Measurements from ENCODE around the gene FZR1.
A peak's percentile ranks its signal among the peaks of the same experiment; 100 is the strongest.

Gene FZR1

DNA sequence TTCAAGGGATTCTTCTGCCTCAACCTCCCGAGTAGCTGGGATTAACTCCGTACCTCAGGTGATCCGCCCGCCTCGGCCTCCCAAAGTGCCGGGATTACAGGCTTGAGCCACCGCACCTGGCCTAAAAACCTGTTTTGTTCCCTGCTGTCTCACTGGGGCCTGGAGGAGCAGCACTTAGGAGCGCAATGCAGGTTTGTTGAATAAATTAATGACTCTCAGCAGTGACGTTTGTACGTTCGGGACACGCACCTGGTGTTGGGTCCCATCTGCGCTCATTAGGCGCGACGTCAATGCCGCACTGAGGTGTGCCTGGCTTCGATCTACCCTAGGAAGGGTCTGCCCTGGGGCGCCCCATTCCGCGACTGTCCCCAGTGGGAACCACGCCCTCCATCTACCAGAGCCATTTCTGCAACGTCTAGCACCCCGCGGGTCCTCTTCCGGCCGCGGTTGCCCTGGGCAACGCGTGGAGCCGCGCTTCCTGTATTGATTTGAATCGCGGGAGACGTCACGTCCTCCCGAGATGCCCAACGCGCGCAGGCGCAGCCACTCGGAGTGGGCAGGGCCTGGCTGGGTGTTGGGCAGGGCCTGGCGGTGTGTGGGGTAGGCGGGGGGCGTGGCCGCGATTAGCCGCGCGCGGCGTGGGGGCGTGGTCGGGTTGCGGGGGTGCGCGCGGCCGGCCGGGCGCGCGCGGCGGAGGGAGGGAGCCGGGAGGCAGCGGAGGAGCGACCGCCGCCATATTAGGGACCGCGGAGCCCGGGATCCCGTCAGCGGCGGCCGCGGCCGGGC, at the start of gene FZR1:
Gene FZR1 (plus strand): TSS at position 714 of the 786 bp plus-strand sequence. CDS start 16,679 bp downstream, outside the sequence.
- DNase-seq (ENCODE audit: low spot score): peak; percentile 100

DNA sequence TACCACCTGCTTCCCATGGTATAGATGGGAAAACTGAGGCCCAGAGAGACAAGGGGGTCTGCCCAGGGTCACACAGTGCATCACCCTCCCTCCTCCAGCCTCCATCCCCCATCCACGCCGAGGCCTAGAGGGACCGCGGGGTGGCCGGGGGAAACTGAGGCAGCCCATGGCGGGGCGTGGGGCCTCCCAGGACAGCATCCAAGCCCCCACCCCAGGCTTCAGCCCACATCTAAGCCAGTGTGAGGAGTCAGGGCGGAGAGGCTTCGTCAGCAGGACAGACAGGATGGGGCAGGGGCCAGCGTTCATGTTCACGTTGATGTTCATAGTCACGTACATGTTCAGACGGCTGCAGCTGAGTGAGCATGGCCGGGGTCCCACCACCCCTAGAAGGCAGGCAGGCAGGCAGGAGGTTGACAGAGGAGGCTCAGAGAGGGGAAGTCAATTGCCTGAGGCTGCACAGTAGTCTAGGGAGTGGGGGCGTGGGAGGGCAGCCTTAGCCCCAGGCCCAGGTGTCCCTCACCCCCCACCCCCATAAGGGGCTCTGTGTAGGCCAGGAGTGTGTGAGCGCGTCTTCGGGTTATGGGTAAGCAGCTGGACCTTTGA, 49.1 kb upstream of the FZR1 start:
- no peak for DNase-seq (ENCODE audit: low spot score)

DNA sequence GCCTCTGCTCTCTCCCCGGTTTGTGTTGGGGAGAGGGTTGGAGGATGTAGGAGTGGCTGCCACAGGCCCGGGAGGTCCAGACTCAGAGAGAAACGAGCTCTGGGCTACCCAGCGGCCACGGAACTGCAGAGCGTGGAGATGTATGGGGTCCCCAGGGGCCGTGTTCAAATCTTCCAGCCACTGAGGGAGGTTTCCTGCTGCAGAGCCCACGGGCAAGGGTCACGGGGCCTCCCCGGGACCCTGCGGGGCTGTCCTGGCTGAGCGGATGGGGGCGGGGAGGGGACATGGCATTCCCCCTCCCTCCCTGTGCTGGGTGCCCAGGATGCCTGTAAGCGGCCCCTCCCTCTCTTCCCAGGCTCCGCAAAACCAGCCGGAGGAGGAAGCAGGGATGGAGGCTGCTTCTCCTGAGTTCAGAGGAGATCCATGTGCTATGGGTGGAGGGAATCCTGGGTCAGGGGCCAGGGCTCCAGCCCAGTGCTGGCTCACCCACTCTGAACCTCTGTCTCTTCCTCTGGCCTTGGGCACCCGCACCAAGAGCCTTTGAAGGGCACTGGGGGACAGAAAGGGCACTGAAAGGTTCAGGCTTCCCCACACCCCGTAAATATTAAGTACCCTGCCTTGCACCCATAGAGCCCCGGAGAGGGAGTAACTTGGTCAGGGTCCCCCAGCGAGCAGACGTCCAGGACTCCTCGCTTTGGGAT, 48.4 kb upstream of the FZR1 start:
- no peak for DNase-seq (ENCODE audit: low spot score)

DNA sequence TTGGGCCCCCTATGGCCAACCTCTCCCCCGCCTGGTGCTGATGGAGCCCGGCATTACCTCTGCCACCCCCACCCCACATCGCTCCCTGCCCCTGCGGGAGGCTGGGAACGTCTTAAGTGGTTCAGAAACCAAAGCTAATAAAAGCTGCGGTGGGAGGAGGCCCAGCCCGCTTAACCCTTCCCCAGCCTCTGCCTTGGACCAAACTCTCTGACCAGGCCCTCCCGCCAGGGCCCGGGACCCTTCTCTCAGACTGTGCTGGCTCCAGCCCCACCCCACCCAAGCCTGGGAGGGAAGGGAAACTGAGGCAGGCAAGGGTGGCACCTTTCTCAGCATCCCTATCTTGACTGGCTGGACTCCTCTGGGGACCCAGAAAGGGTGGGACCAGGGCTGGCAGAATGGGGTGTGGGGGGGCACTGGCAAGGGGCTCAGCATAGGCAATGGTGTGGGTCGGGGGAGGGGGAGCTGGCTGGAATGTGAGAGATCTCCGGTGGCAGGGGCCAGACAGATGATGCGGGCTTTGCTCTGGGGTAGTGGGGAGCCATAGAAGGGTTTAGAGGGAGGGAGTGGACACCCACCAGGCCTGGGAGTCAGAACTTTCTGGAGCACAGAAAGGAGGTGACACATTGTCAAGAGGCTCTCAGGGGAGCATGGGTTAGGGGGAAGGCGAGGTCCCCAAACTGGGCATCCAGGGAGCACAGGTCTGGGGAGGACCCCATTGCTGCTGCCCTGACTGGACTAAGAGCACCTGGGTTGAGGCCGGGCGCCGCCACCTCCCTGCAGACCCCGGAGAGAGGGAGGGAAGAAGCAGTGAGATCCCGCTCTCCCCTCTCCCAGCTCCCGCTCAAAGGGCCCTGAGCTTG, 47.7 kb upstream of the FZR1 start:
- no peak for DNase-seq (ENCODE audit: low spot score)

DNA sequence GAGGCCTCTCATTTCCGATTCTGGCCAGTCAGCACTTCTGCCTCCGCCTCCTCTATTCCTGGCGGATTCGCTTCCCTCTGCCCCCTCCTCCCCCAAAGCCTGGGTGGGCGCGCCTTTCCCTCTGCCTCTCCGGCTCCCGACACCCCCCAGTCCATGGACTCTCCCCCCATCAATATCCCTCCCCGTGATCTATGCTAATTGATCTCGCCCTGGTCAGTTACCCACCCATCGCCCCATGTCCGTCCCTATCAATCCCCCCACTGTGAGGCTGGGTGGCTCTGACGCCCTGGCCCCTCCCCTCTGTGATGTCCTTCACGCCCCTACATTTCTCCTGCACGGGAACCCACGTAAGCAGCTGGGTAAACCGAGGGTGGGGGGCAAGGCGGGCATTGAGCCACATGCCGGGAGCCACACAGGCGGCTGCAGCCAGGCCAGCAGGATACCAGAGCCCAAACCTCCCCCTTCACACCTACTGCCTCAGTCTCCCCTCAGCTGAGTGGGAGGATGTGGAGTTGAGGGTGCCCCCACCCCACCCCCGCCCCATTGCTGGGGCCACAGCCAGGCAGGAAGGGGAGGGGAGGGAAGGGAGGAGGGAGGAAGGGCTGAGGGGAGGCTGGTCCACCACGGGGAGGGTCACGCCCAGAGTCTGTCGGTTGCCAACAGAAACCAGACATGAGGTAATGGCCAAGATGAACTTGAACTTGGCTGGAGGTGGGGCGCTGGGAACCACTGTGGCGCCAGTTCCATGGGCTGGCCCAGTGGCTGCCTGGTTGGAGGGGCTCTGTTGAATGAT, 46.8 kb upstream of the FZR1 start:
- peak; percentile 97 for DNase-seq (ENCODE audit: low spot score)

DNA sequence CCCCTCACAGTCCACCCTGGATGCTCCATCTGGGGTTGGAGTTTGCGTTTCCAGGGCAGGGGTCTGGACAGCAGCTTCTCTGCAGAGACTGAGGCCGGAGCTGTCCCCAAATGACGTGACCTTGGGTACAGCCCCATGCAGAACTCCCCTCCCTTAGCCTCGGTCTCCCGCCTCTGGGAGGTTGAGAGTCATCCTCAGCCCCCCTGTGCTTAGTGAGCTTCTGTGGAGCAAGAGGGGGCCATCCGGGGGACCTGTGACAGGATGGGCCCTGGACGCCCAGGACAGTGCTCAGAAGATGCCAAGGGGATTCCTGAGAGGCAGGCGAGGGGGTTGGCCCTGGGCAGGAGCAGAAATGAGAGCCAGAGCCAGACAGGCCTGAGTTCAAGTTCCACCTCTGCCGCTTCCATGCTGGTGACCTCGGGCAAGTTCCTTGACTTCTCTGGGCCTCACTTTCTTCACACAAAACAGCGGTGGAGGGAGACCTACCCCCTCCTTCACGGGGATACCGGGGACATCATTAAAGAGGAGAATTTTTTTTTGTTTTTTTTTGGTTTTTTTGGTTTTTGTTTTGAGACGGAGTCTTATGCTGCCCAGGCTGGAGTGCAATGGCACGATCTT, 46.0 kb upstream of the FZR1 start:
- no peak for DNase-seq (ENCODE audit: low spot score)

DNA sequence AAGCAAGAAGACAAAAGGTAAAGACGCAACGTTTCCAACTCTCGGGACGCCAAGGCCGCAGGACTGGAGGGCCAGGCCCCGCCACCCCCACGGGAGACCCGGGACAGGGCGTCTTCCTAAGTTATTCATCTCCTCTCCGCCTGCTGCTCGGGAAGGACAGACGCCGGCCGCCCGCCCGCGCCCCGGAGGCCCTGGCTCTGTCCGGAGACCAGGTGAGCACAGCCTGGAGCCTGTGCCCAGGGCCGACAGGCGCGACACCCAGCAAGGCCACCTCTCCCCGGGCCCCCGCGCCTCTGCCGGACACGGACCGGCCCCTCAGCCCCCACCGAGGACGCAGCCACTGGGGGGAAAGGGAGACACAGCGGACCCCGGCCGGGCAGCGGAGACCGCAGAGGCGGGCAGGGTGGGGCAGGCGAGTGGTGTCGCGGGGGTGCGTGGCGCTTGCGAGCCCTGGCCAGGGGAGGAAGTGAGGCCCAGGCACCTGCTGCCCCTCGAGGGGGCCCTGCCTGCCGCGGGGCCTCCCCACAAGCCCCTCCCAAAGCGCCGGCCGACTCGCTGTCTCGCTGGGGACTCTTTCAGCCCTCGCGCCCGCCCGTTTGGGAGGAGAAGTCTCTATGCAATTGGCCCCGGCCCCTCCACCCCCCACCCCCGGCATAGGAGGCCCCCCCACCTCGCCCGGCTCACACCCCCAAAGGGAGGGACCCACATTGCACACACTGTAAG, 43.0 kb upstream of the FZR1 start:
- DNase-seq (ENCODE audit: low spot score): no peak

DNA sequence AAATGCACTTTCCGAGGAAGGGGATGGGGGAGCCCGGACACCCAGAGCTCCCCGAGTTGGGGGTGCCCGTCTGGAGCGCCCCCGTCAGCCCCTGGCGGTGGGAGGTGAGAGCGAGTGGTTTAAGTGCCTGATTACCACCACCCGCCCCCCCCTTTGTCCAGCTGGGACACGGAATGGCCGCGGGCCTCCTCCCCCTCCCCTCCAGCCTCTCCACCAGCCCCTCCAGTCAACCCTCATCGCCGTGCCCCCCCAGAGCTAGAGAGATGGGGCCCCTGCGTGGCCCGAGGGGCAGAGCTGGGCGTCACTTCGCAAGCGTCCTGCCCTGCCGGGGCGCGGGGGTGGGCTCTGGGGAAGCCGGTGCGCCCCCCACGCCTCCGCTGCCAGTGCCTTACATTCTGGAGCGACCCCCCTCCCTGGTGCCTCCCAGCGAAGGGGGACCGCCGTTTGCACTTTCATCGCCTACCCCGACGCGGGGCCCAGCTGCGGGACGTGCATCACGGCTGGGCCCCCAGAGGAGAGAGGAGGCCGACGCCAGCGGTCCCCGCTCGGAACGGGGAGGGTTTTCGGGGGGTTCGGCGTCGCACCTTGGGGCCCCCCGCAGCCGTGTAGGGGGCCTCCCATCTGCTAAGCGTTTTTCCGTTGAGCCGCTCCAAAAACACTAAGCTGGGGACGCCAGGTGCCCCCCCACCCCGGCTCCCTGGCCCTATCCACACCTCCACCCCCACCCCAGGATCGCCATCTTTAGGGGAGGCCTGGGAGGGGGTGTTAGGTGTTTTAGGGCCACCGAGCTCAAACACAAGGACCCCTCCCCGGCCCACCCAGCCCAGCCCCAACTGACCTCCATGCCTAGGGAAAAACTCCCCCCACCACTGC, 42.2 kb upstream of the FZR1 start:
- no peak for DNase-seq (ENCODE audit: low spot score)

DNA sequence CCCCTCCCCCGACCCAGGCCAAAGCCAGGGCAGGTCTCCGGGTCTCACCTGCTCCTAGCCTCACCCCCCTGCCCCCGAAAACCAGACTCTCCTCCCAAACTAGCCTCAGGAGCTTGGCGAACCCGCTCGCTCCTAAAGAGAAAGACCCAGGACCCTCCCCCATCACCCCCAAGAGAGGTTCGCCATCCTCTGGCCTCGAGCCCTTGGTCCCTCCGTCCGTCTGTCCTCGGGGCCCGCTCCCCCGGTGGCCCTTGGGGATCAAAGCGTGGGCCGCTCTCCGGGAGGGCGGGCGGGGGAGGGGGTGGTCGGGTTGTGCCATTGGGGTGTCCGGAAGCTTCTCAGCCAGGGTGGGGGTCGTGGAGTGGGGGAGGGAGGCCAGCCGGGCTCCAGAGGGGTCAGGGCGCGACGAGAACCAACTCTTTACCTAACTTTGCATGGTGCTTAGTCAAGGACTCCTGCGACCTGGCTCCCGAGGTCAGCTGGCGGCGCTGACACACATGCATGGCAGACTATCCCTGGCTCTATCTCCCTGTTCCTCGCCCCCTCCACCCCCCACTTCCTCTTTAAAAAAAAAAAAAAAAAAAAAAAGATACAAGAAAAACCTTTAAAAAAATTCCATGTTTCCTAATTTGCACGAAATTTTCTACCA, 41.4 kb upstream of the FZR1 start:
- no peak for DNase-seq (ENCODE audit: low spot score)

DNA sequence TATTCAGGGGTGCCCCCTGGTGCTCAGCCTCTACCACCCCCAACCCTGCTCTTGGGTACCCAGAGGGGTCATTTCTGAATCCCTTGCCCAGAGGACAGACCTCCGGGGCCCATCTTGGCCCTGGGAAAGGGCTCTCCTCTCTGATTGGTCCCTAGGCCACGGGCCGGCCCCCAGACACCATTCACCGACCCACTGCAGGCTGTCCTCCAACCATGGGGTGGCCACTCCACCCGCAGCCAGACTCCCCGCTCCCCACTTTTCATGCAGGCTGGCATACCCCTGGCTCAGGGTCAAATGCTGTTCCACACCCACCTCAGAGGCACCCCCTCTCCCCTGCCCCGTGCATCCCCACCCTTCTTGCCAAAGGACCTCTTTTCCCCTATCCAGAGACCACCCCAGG, 40.6 kb upstream of the FZR1 start:
- no peak for DNase-seq (ENCODE audit: low spot score)

DNA sequence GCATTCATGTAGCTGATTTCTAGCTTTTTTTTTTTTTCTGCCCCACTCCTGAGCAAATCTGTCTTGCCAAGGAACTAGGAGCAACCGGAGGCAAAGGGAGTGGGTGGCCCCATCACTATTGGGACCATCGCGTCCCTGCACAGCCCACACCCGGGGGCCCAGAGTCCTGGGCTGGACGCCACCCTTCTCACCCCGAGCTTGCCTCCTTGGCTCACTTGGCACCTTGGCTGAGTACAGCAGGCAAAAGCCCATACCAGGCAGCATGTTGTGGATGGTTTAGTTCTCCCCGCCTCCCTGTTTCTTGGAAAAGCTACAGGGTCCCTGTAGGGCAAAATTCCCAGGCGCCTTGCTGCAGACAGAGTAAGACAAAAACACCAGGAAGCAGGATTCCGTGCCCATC, 39.5 kb upstream of the FZR1 start:
- DNase-seq (ENCODE audit: low spot score): no peak

DNA sequence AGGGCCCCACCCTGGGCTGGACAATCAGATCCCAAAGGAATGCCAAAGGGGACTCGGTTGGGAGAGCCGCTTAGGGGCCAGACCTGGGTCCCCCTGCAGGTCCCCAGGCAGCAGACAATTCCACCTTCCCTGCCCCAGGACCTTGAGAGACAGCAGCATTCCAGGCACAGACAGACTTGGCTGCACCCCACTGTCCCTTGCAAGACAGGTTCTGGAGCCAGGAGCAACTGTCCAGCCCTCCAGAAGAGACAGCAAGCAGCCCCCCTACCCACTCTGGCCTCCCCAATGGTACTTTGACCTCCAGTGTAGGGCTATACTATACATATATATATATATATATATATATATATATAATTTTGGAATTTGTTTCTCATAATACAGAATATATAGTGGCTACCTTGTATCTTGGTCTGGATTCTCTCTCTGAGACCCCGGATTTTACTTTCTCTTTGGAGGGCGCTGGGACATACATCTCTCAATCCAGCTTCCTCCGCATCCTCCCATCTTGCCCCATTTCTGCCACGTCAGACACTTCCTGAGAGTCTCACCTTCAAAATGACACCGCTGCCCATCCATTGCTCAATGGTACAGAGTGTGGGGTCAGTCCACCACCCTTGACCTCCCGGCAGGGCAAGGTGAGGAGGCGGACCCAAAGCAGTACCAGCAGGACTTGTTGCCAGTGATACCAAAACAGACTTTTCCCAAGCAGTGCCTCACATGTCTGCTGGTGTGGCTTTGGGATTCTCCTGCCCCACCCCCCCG, 38.5 kb upstream of the FZR1 start:
- no peak for DNase-seq (ENCODE audit: low spot score)

DNA sequence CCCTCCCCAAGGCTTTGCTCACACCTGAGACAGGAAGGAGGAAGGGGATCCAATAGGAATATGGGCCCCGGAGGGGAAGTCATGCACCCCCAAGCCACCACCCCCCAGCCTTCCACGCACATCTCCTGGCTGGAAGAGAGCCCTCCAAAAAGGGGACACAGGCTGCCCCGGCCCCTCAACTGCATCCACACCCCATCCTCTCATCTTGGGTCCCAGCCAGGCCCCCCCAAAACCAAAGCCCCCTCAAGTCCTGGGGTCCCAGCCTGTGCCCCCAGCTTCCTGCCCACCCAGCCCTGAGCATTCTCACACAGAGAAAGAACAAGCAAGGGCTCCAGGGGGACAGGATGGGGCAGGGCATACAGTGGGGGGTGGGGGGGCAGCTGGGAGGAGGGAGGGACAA, 37.9 kb upstream of the FZR1 start:
- DNase-seq (ENCODE audit: low spot score): no peak

DNA sequence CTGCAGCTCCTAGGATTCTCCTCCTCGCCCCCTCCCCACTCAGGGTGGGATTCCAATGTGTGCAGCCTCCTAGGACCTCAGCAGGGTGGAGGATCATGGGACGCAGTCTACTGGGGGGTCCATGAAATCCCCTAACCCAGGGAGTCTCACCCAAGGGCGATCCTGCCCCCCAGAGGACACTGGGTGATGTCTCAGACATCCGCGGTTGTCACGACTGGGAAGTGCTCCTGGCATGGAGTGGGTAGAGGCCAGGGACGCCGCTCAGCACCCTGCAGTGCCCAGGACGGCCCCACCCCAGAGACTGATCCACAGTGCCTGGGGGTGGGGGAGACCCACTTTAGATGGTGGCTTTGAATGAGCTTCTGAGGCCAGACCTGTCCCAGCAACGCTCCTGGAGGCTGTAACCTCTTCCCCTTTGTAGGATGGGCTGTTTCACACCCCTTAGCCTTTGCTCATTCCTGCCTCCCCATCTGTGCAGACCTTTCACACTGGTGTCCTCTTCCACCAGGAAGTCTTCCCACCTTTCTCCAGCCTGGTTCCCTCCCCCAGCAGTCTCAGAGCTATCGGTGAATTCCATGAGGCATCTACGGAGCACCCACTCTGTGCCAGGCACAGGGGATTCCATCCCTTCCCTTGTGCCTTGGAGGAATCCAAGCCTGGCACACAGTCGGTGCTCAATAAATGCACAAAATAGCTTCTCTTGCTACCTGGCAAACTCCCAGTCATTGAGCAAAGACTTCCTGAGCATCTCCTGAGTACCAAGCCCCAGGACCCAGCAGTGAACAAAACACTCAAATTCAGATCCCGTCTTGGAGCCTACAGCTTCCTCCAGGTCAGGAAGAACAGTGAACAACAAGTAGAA, 36.2 kb upstream of the FZR1 start:
- DNase-seq (ENCODE audit: low spot score): no peak

DNA sequence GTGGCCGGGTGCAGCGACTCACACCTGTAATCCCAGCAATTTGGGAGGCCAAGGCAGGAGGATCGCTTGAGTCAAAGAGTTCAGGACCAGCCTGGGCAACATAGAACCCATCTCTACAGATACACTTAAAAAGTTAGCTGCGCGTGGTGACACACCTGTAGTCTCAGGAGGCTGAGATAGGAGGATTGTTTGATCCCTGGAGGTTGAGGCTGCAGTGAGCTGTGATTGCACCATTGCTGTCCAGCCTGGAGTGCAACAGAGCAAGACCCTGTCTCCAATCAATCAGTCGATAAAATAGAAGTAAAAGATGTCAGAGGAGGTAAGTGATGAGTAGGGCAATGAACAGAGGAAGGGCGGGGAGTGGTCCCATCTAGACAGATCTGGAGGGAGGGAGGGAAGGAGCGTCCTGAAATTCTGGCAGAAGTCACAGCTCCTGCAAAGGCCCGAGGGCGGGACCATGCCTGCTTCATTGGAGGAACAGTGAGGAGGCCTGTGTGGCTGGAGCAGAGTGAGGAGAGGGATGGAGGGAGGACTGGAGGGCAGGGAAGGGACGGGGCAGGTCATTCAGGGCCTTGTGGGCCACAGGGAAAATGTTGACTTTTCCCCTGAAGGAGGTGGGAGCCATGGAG, 35.5 kb upstream of the FZR1 start:
- DNase-seq (ENCODE audit: low spot score): no peak

DNA sequence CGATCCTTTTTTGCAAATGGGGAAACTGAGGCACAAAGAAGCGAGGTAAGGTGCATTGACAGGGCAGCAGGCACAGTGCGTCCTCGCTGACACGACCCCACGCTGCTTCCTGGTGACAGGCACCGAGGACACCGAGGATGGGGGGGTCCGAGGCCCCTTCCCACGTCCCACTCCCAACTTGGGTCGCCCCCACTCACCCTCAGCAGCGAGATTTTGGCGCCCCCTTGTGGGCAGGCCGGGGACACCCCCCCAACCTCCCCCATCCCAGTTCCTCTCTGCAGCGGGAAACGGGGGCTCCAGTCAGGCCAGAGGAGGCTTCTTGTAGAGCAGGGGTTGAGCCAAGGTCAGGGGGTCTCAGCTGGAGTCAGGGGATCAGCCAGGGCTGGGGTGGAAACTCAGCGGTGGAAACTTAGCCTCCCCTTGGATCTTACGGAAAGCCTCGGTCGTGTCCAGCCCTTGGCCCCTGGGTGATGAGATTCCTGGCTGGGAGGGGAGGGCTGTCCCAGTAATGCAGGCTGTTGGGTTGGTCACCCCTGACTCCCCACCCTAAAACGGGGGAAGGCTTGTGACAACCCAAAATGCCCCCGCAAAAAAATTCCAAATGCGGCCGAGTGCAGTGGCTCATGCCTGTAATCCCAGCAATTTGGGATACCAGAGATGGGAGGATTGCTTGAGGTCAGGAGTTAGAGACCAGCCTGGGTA, 34.0 kb upstream of the FZR1 start:
- peak; percentile 83 for DNase-seq (ENCODE audit: low spot score)
